NCI-H526 (cell line): ENCODE measurements around the gene CENPVL3.
"Not testable (repeated sequence)": the region's sequence is repeated elsewhere in the genome, so short reads cannot be mapped to it uniquely, and the experiment has no call there.

ENCODE experiments used
- DNase-seq, 2 experiments: peaks; one replicate each; lab custom pipeline; 2025; lab: John Stamatoyannopoulos, UW

Gene CENPVL3

GRCh38 chrX:51618241-51619155 is at the start of gene CENPVL3:
Gene CENPVL3 (minus strand): TSS chrX:51618912. CDS start chrX:51618873, 39 bp downstream.
- DNase-seq, result not testable (repeated sequence)

DNA sequence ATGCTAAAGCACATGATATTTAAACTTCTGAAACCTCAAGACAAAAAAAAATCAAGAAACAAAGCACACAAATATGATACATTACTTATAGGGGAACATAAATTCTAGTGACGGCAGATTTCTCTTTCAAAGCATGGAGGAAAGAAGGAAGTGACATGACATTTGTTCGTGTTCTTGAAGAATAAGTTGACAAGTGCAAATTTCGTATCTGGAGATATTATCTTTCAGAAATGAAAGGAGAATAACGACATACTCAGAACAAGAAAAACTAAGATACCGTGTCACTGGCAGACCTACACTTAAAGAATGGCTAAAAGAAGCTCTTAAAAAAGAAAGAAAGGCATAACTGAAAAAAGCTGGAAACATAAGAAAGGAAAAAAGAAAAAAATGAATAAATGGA is 47.3 kb upstream of the CENPVL3 start:
- DNase-seq, result no peak

- DNase-seq, result no peak
Observed at GRCh38 chrX:51643377-51643776, 24.7 kb upstream of the CENPVL3 start.

GRCh38 chrX:51641421-51642021 is 22.8 kb upstream of the CENPVL3 start:
- DNase-seq, result peak in 1 of 2 experiments; percentile 52

- not testable (repeated sequence) for DNase-seq
Observed at GRCh38 chrX:51636511-51636910, 17.8 kb upstream of the CENPVL3 start.

DNA sequence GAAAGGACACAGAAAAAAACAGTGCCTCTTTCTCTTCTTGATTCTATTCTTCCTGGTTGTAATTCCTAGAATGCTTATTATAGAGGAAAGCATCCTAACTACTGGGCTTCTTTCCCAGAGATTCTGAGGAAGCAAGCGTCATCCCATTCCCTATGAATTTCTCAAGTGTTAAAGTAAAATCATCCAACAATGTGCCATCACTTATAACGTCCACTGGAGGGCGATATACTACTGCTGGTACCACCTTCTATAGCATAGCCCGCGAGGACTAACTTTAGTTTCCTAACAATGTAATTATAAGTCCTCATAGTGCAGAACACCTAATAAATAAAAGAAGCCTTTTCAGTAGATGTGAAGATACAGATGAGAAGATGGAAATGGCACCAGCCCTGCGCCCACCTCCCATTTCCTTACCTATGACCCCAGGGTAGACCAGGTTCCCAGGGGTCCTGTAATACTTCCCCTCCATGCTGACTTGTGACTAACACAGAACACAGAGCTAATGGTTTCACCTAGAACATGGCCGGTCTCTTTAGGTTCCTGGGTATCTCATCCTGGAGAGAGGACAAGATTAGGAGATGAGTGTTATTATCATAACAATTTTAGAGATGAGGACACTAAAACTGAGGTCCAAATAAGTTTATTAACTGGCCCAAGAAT is 4.2 kb downstream of the CENPVL3 start:
- DNase-seq, result peak in 1 of 2 experiments; percentile 57

- DNase-seq, result no peak
Observed at GRCh38 chrX:51608766-51609165, 9.9 kb downstream of the CENPVL3 start.

GRCh38 chrX:51608126-51608525 is 10.6 kb downstream of the CENPVL3 start:
- DNase-seq, result no peak

GRCh38 chrX:51606446-51606845 is 12.3 kb downstream of the CENPVL3 start:
- no peak for DNase-seq

DNA sequence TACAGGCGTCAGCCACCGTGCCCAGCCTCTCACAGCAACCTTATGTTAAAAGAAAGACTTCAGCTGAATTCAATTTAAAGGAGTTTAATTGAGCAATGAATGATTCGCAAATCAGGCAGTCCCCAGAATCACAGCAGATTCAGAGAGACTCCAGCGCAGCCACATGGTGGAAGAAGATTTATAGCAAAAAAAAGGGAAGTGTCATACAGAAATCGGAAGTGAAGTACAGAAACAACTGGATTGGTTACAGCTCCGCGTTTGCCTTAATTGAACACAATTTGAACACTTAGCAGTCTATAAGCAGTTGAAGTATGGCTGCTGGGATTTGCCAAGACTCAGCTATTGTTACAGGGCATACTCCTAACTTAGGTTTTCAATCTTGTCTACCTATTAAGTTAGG is 19.8 kb downstream of the CENPVL3 start:
- no peak for DNase-seq

- no peak for DNase-seq
Observed at GRCh38 chrX:51571874-51572273, 46.8 kb downstream of the CENPVL3 start.

DNA sequence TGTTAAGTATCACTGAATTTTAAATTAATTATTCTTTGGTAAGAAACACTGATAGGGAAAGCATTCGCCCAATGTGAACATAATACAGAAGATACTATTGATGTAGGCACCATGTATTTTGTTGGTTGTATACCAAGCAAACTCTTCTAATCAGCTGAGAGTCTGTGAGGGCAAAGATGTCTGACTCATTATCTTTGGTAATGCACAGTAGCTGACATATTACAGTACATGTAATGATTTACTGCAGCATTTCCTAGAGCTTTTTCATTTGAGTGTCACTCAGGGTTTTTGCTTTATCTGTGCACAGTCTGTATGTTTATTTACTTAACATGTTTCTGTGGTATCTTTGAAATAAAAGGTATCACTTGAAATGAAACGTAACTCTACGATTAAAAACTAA is 49.2 kb downstream of the CENPVL3 start:
- no peak for DNase-seq

DNA sequence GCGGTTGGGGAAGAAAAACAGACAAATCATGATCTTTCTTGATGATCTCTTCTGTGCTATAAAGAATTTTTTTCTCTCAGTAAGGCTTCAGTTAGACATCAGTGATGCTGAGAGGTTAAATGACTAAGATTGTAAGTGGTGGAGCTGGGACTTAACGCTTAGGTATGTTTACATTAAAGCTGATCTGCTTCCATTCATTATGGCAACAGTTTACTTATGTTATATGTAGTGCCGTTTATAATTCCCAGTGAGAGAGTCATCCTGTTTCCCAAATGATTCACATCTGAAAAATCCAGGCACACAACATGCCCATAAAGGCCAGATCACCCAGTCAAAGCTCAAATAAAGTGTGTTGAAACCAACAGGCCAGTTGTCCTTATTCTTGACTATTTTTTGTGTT is 50.1 kb downstream of the CENPVL3 start:
- no peak for DNase-seq
